AG09319 (cell line): Measurements from ENCODE around the gene SEMA4C.

Experiments used
- DNase-seq: peaks from one replicate; pipeline ENCODE4 v3.0.0-alpha.2; 2010; ENCODE audit warnings: low read depth; ENCODE audit errors: extremely low read depth
- TF ChIP-seq, protein P1 (sequence below): IDR thresholded peaks from 2 replicates; pipeline ENCODE4 v1.5.1; 2011; ENCODE audit warnings: low read depth, mild to moderate bottlenecking, inconsistent platforms, low read length, moderate library complexity

The SEMA4C gene

DNA sequence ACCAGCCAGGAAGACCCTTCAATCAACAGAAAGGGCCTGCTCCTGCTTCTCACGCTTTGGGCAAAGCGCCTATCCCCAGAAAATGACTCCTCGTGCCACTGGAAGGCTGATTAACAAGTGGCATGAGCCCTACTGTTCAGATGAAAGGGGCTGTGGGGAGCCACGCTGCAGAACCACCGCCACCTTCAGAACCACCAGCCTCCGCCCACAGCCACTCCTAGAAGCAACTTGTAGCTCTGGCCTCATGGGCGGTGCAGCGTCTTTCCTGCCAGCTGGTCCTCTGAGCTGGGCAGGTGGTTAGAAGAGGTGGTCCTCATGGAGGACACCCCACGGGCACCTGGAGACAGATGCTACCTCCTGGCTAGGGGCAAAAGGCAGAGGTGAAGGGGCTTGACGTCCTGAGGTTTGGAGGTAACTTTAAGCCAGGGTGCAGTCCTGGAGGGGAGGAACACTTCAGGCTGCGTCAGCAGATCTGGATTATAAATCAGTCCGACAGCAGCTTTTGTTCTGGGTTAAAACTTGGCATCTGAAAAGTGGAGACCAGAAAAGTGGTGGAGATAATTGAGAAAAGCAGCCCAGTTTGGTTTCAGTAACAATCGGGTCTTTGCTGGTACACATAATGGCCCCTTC, 861 bp upstream of the SEMA4C start:
- TF ChIP-seq, protein P1, sequence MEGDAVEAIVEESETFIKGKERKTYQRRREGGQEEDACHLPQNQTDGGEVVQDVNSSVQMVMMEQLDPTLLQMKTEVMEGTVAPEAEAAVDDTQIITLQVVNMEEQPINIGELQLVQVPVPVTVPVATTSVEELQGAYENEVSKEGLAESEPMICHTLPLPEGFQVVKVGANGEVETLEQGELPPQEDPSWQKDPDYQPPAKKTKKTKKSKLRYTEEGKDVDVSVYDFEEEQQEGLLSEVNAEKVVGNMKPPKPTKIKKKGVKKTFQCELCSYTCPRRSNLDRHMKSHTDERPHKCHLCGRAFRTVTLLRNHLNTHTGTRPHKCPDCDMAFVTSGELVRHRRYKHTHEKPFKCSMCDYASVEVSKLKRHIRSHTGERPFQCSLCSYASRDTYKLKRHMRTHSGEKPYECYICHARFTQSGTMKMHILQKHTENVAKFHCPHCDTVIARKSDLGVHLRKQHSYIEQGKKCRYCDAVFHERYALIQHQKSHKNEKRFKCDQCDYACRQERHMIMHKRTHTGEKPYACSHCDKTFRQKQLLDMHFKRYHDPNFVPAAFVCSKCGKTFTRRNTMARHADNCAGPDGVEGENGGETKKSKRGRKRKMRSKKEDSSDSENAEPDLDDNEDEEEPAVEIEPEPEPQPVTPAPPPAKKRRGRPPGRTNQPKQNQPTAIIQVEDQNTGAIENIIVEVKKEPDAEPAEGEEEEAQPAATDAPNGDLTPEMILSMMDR: no peak
- no peak for DNase-seq

DNA sequence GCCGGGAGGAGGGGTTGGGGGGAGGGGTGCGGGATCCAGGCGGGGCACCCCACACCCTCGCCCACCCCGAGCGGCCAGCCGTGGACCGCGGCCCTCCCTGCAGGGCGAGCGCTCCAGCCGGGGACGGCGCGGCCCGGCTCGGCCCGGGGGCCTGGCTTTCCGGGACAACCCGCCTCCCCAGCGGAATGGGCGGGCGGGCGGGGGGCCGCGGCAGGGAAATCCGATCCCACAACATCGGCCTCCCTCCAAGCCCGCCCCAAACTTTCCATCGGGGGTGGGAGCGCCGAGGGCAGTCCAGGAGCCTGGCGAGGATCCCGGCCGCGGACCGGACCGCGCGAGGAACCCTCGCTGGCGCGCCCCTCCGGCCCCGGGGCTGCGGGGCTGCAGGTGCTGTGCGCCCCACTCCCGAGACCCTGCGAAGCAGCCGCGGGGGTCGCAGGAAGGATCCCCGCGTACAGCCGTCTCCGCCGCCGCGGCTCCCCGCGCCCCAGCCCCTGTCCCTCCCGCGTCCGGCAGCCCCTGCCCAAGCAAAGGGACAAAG, 529 bp downstream of the SEMA4C start:
- DNase-seq: peak; percentile 59
- TF ChIP-seq, protein P1: no peak

DNA sequence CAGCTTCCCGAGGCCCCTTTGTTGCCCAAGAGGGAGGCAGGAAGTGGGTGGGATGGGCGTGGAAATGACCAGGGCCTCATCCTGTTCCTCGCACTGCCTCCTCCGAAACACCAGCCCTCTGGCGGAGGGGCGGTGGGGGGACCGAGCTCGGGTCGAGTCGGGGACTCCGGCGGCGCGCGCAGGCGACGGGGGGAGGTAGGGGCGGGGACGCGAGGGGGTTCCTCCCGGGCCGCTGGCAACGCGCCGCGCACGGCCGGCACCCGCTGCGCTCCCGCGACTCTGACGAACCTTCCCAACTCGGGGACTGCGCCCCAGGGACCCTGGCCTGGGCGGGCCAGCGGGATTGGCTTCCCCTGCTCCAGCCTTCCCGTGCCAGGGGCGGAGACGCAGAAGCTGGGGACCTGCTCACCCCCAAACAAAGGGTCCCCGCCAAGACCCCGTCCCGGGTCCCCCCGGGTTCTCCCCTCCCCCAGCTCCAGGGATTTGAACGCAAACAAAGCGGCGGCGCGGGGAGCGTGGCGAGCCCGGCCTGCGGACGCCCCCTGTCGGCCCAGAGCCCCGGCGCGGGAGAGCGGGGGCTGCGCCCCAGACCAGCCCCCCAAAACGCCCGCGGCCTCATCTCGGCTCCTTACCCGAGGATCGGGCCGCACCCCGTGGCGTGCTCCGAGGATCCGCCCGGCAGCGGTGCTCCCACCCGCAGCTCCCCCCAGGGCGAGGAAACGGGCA, 1.2 kb downstream of the SEMA4C start:
- TF ChIP-seq, protein P1: peak; percentile 46
- DNase-seq: peak; percentile 81

DNA sequence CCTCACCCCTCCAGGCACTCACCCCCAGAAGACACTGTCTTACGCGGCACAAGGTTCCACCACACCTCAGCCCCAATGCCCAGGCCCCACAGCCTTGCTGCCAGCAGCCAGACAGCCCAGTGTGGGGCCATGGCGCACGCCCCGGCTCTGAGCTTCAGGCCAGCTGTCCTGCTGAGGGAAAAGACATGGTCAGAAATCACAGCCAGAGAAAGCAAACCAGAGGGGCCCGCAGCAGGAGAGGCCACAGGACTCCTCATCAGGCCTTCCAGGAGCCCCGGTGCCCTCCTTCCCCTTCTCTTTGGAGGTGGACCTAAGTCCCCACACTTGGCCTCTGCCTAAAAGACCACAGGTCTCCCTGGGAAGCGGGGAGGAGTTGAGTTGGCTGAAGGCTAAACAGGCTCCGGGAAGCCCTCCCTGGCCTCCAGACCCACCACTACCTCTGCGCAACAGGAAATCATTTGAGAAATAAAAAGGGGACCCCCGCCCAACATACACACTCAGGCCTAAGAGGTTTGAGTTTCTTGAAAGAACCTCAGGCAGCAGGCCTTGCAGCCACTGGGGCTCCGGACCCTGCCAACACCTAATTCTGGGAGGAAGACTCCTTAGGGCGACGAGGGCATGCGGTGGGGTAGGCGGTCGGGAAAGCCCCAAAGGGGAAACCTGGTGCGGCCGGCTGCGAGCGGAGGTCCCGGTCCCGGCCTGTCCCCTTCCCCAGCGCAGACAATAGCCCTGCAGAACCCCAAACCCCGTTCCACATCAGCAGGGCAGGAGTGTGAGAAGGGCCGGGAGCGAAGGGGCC, 1.9 kb downstream of the SEMA4C start:
- TF ChIP-seq, protein P1: no peak
- DNase-seq: no peak

DNA sequence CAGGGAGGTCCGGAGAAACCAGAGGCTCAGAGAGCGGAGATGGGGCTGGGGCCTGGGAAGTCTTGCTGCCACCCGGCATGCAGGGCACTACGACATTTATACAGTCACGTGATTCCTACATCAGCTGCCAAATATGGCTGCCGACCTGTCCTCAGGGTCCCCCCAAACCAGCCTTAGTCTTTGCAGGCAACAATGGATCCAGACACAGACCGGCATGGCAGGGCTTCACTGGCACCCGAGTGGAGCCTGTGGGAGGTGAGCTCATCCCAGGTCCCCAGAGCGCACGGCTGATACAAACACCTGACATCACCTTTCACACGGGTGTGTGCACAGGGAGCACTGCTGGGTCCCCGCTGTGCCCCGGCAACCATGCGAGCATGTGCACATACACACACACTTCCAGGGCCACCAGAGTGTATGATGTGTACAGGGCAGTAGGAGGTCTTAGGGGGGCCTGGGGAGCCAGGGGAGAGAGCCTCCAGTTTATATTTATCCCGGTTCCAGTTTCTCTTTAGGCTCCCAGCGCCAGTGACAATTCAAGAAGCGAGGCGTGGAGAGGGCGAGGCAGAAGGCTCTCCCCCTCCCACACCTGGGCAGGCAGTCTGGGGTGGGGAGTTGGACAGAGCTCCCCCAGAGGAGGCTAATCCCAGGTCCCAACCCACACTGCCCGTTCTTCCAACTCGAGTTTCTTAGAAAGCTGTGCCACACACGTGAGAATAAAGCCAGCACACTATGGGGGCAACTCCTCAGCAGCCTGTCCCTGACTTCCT, 2.7 kb downstream of the SEMA4C start:
- TF ChIP-seq, protein P1: no peak
- no peak for DNase-seq

DNA sequence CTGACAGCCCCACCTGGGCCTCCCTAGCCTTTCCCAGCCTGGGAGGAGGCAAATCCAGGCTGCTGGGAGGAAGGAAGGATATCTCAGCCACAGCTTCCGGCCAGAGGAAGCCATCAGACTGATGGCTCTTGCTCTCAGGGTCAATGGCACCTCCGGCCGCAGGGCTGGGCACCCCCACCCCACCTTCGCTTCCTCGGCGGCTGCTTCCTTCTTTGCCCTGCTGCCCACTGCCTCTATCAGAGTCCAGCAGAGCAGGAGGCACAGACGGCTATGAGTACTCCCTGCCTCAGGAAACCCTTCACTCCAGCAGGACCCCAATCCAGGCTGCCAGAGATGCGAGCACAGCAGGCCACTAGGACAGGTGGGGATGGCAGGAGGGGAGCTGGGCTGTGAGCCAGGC, 3.3 kb downstream of the SEMA4C start:
- TF ChIP-seq, protein P1: no peak
- DNase-seq: no peak
